AG04450 (cell line): Measurements from ENCODE around the gene ZC3H18. TPM values are rescaled to one million over a fixed set of nuclear protein-coding genes. Genes with fewer than 3 reads are reported as not detected.

Experiments used
- CTCF ChIA-PET: fragments of 300-600, 350-600 bp; formaldehyde crosslinking; extraction: SDS; loops from one replicate; lab custom pipeline; 2022; ENCODE audit warnings: antibody characterized with exemption, inconsistent platforms; lab: Charles Lee
- POLR2A ChIA-PET: fragments of 350-600 bp; formaldehyde crosslinking; extraction: SDS; loops from one replicate; lab custom pipeline; 2021; ENCODE audit warnings: antibody characterized with exemption, inconsistent platforms; lab: Yijun Ruan, JAX
- DNase-seq: peaks from one replicate; pipeline ENCODE4 v3.0.0-alpha.2; 2011; ENCODE audit warnings: low read depth, low spot score
- H3K27ac ChIP-seq: one replicate; pipeline ENCODE4 v1.5.1; 2012; ENCODE audit warnings: low read depth, low read length, control low read depth
- H3K27me3 ChIP-seq: one replicate; pipeline ENCODE4 v1.6.0; 2012; ENCODE audit warnings: low read length; ENCODE audit not compliant: control insufficient read depth, insufficient read depth
- H3K4me3 ChIP-seq: 2 replicates; pipeline ENCODE4 v1.5.1; 2011; ENCODE audit warnings: mild to moderate bottlenecking, low read depth, low read length, control low read depth
- H3K9me3 ChIP-seq: 2 replicates; pipeline ENCODE4 v1.5.1; 2012; ENCODE audit warnings: low read length; ENCODE audit not compliant: control insufficient read depth, insufficient read depth
- CTCF ChIP-seq: IDR thresholded peaks from 2 replicates; pipeline ENCODE4 v1.5.1; 2011; ENCODE audit warnings: low read depth, low read length, control low read depth, inconsistent platforms
- polyA plus RNA-seq: library from polyadenylated mRNA; depleted of rRNA; stranded (reverse); fragments of >200 nt; gene quantifications from 2 replicates; pipeline ENCODE4 v1.2.3, GENCODE V29; 2011

ZC3H18 gene
- polyA plus RNA-seq, 1 experiment, result 10.1 TPM

DNA sequence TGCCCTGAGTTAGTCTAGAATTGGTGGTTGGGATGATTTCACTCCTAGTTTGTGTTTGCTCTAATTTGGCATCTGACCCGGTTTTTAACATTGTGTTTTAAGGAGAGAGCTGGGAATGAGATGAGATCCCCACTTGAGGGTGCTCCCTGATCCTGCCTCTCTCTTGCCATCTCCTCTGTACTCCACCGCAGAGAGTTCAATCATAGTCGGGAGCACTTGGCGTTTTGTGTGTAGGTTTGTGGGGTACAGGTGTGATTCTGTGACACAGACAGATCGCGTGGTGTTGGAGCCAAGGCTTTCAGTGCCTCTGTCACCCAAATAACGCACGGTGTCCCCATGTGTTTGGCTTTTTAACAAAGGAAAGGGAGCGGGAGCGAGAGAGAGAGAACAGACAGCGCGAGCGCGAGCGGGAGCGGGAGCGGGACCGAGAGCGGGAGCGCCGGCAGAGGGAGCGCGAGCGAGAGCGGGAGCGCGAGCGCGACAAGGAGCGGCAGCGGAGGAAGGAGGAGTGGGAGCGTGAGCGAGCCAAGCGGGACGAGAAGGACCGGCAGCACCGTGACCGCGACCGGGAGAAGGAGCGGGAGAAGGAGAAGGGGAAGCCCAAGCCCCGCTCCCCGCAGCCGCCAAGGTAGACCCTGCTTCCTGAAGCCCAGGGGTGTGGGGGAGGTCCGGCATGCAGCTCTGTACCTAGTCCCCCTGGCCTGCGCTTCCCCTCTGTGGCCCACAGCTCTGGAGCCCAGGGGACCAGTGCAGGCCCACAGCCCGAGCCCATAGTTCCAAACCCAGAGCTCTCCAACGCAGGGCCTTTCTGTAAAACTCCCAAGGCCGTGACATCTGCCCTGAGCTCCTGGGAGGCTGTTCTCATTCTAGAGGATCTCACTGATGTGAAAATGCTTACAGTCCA, 41.0 kb downstream of the ZC3H18 start:
- CTCF ChIA-PET, result no interaction called here
- Histone ChIP-seq H3K4me3 (no peak overlapping the region), H3K27me3 (no peaks in the 10 kb centered on the region), H3K9me3 (no peaks in the 10 kb centered on the region), H3K27ac (no peak overlapping the region)
- POLR2A ChIA-PET, result no interaction called here
- TF ChIP-seq CTCF, result no peak
- no peak for DNase-seq

DNA sequence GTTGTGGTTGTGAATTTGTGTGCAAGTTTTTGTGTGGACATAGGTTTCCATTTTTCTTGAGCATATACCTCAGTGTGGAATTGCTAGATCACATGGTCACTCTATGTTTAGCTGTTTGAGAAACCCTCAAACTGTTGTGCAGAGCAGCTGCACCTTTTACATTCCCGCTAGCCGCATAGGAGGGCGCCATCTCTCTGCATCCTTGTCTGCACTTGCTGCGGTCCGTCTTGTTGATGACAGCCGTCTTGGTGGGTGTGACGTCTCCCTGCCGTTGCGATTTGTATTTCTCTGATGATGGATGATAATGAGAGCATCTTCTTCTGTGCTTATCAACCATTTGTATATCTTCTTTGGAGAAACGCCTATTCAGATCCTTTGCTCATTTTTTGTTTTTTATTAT, 43.1 kb downstream of the ZC3H18 start:
- CTCF ChIA-PET, result no interaction called here
- Histone ChIP-seq H3K27me3 (no peaks in the 10 kb centered on the region), H3K4me3 (no peak overlapping the region), H3K27ac (no peak overlapping the region), H3K9me3 (no peaks in the 10 kb centered on the region)
- POLR2A ChIA-PET, result no interaction called here
- DNase-seq, result no peak
- TF ChIP-seq CTCF, result no peak

DNA sequence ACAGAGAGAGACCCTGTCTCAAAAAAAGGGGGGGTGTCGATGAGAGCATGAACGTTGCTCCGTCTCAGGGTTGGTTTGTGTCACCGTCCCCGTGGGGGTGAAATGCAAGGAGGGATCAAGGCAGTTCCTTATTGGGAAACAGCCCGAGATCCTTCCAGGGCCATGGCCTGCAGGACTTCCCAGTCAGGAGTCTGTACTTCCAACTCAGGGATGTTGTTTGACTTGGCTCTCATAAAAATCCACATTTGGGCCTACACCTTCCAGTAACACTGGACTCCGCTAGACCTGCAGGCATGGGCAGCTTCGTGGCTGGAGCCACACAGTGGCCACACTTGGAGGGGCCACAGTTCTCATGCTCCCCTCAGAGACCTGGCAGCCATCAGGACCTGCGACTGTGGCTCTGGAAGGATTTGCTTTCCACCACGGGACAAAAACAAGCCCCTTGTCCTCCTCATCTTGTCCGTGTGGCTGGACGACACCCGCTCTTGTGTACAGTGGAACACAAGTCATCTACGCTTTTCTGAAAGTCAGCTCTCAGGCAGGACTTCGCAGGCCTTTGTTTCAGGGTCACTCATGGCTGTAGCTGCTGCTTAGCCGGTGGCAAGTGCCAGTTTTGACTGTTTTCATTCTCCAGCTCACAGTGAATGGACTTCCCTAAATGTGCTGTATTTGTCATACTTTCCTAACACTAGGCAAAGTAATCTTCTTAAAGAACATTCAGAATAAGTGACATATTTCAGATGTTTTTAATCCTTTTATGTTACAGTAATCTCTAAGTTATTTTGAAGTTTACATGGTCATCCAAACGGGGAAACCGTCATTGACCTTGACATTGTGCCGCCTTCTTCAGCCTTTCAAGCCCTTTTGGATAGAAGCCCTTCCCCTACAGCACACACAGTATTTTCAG, 44.0 kb downstream of the ZC3H18 start:
- Histone ChIP-seq H3K27me3 (no peaks in the 10 kb centered on the region), H3K27ac (no peak overlapping the region), H3K9me3 (no peaks in the 10 kb centered on the region), H3K4me3 (no peak overlapping the region)
- CTCF ChIA-PET, result no interaction called here
- POLR2A ChIA-PET, result no interaction called here
- TF ChIP-seq CTCF, result no peak
- DNase-seq, result no peak

DNA sequence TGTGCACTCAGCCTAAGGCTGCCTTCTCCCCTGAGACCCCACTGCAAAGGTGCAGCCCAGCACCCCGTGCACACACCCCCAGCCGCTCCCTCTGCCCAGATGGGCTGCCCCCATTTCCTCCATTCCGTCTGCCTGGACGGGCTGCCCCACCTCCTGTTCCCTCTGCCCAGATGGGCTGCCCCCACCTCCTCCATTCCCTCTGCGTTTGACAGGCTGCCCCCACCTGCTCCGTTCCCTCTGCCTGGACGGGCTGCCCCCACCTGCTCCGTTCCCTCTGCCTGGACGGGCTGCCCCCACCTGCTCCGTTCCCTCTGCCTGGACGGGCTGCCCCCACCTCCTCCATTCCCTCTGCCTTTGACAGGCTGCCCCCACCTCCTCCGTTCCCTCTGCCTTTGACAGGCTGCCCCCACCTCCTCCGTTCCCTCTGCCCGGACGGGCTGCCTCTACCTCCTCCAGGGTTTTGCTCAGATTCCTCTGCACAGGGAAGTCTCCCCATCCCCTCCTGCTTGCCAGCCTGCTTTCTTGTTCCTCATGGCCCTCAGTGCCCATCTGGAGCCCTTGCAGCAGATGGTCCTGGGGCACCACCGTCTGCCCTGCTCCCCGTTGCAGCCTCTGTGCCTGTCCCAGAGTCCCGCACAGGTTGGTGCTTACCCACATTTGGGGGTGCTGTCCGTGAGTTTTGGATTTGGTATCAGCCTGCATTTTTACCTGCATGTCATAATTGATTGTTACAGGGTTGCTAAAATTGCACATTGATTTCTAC, 44.8 kb downstream of the ZC3H18 start:
- CTCF ChIA-PET, result no interaction called here
- no peak overlapping the region for H3K4me3 ChIP-seq
- TF ChIP-seq CTCF, result no peak
- DNase-seq, result no peak
- no peaks in the 10 kb centered on the region for H3K27me3 ChIP-seq
- POLR2A ChIA-PET, result no interaction called here
- H3K27ac ChIP-seq, result no peak overlapping the region
- H3K9me3 ChIP-seq, result no peaks in the 10 kb centered on the region
